Measurements from ENCODE around the gene DNAH7.

The DNAH7 gene

GRCh38 chr2:195793881-195794280, 274.8 kb downstream of the DNAH7 start:
- DNase-seq = no peak

GRCh38 chr2:195782156-195782555, 286.5 kb downstream of the DNAH7 start:
- DNase-seq = no peak

- no peak for DNase-seq
Observed at GRCh38 chr2:195779491-195779890, 289.1 kb downstream of the DNAH7 start.

GRCh38 chr2:195769975-195770374, 298.7 kb downstream of the DNAH7 start:
- DNase-seq = no peak

- DNase-seq = no peak
Observed at GRCh38 chr2:195768431-195768830, 300.2 kb downstream of the DNAH7 start.

- DNase-seq = no peak
Observed at GRCh38 chr2:195766691-195767090, 301.9 kb downstream of the DNAH7 start.

- no peak for DNase-seq
Observed at GRCh38 chr2:195763866-195764265, 304.8 kb downstream of the DNAH7 start.

- no peak for DNase-seq
Observed at GRCh38 chr2:195759877-195760276, 308.8 kb downstream of the DNAH7 start.

- DNase-seq = no peak
Observed at GRCh38 chr2:195758846-195759245, 309.8 kb downstream of the DNAH7 start.

- no peak for DNase-seq
Observed at GRCh38 chr2:195756218-195756942, 312.3 kb downstream of the DNAH7 start.

GRCh38 chr2:195741191-195741590, 327.4 kb downstream of the DNAH7 start:
- DNase-seq = no peak

- DNase-seq = no peak
Observed at GRCh38 chr2:195737511-195738325, 330.9 kb downstream of the DNAH7 start.

GRCh38 chr2:195735347-195735746, 333.3 kb downstream of the DNAH7 start:
- no peak for DNase-seq

- no peak for DNase-seq
Observed at GRCh38 chr2:195734931-195735330, 333.7 kb downstream of the DNAH7 start.

- DNase-seq = no peak
Observed at GRCh38 chr2:195734395-195734794, 334.2 kb downstream of the DNAH7 start.

GRCh38 chr2:195733831-195734230, 334.8 kb downstream of the DNAH7 start:
- DNase-seq = no peak

- DNase-seq = no peak
Observed at GRCh38 chr2:195732574-195732973, 336.1 kb downstream of the DNAH7 start.

GRCh38 chr2:195730912-195731311, 337.7 kb downstream of the DNAH7 start:
- DNase-seq = no peak

- DNase-seq = no peak
Observed at GRCh38 chr2:195727106-195727505, 341.5 kb downstream of the DNAH7 start.

GRCh38 chr2:195722075-195722474, 346.6 kb downstream of the DNAH7 start:
- no peak for DNase-seq

GRCh38 chr2:195721042-195721441, 347.6 kb downstream of the DNAH7 start:
- DNase-seq = no peak

GRCh38 chr2:195716466-195716865, 352.2 kb downstream of the DNAH7 start:
- no peak for DNase-seq

- no peak for DNase-seq
Observed at GRCh38 chr2:195711478-195711877, 357.2 kb downstream of the DNAH7 start.

Data from right forelimb (tissue), 1 donor.